Measurements from ENCODE around the gene KLHL2. TPM values are rescaled to one million over a fixed set of nuclear protein-coding genes. Genes with fewer than 3 reads are reported as not detected.
"Not testable (repeated sequence)": the region's sequence is repeated elsewhere in the genome, so short reads cannot be mapped to it uniquely, and the experiment has no call there.

Gene KLHL2
- total and polyA plus RNA-seq, 4 experiments from 2014 or later: 2.1 to 19.3 (median 13.3) TPM

GRCh38 chr4:165232623-165233433, 25.5 kb downstream of the KLHL2 start:
- H3K27me3 ChIP-seq (ENCODE audit: insufficient read depth, low read length); H3K4me3 ChIP-seq (ENCODE audit: low read length in 2 of 2); H3K27me3 Mint-ChIP-seq; H3K9me3 Mint-ChIP-seq; H3K27ac Mint-ChIP-seq; DNase-seq; CTCF ChIA-PET (ENCODE audit: partially characterized antibody); H3K27ac ChIP-seq (ENCODE audit: low read depth, low read length); intact Hi-C loops (cut with micrococcal nuclease); H3K9me3 ChIP-seq (ENCODE audit: control insufficient read depth in 1 of 2, low read length in 2 of 2); H3K36me3 ChIP-seq (ENCODE audit: insufficient read depth, low read length); H3K4me1 ChIP-seq (ENCODE audit: insufficient read depth, low read length); POLR2A ChIA-PET (ENCODE audit: partially characterized antibody); H3K4me3 Mint-ChIP-seq: not testable (repeated sequence)
- Mint-ChIP-seq H3K4me1 (peaks cover 0 to 13% (median 3%) of the 10 kb centered on the region in 4 donors), H3K36me3 (peaks cover 29 to 39% of the 10 kb centered on the region in 2 donors)

- peaks cover 28 to 39% of the 10 kb centered on the region in 2 donors for H3K36me3 Mint-ChIP-seq
- ChIA-PET CTCF (ENCODE audit: partially characterized antibody) (no interaction called here), POLR2A (ENCODE audit: partially characterized antibody) (no interaction called here)
These were observed 27.4 kb downstream of the KLHL2 start for GRCh38 chr4:165234766-165235165.

GRCh38 chr4:165236852-165237251, 29.5 kb downstream of the KLHL2 start:
- POLR2A ChIA-PET (ENCODE audit: partially characterized antibody); H3K27ac Mint-ChIP-seq; H3K4me1 ChIP-seq (ENCODE audit: insufficient read depth, low read length); H3K9me3 ChIP-seq (ENCODE audit: control insufficient read depth in 1 of 2, low read length in 2 of 2); H3K27me3 Mint-ChIP-seq; H3K4me3 ChIP-seq (ENCODE audit: low read length in 2 of 2); DNase-seq; H3K9me3 Mint-ChIP-seq; H3K27ac ChIP-seq (ENCODE audit: low read depth, low read length); CTCF ChIA-PET (ENCODE audit: partially characterized antibody); intact Hi-C loops (cut with micrococcal nuclease); H3K27me3 ChIP-seq (ENCODE audit: insufficient read depth, low read length); H3K36me3 ChIP-seq (ENCODE audit: insufficient read depth, low read length); H3K4me3 Mint-ChIP-seq: not testable (repeated sequence)
- peaks cover 21 to 39% of the 10 kb centered on the region in 2 donors for H3K36me3 Mint-ChIP-seq
- H3K4me1 Mint-ChIP-seq: peaks cover 0 to 13% (median 4%) of the 10 kb centered on the region in 4 donors

More at GRCh38 chr4:165234766-165235165, 27.4 kb downstream of the KLHL2 start:
- Histone ChIP-seq H3K4me3 (ENCODE audit: low read length in 2 of 2) (no peak overlapping the region), H3K27me3 (ENCODE audit: insufficient read depth, low read length) (no peaks in the 10 kb centered on the region), H3K9me3 (ENCODE audit: control insufficient read depth in 1 of 2, low read length in 2 of 2) (no peaks in the 10 kb centered on the region), H3K4me1 (ENCODE audit: insufficient read depth, low read length) (no peaks in the 10 kb centered on the region), H3K36me3 (ENCODE audit: insufficient read depth, low read length) (no peaks in the 10 kb centered on the region), H3K27ac (ENCODE audit: low read depth, low read length) (no peak overlapping the region)
- no peaks in the 10 kb centered on the region for H3K27me3 Mint-ChIP-seq
- no peak overlapping the region for H3K4me3 Mint-ChIP-seq
- H3K4me1 Mint-ChIP-seq: peaks cover 0 to 9% (median 3%) of the 10 kb centered on the region in 4 donors
- no peak for DNase-seq
- H3K27ac Mint-ChIP-seq: no peak overlapping the region
- H3K9me3 Mint-ChIP-seq: no peaks in the 10 kb centered on the region
- intact Hi-C loops (cut with micrococcal nuclease): no loop called here

- DNase-seq; CTCF ChIA-PET (ENCODE audit: partially characterized antibody); H3K27me3 Mint-ChIP-seq; H3K27ac ChIP-seq (ENCODE audit: low read depth, low read length); H3K4me3 Mint-ChIP-seq; H3K4me1 ChIP-seq (ENCODE audit: insufficient read depth, low read length); intact Hi-C loops (cut with micrococcal nuclease); H3K9me3 ChIP-seq (ENCODE audit: control insufficient read depth in 1 of 2, low read length in 2 of 2); H3K4me3 ChIP-seq (ENCODE audit: low read length in 2 of 2); POLR2A ChIA-PET (ENCODE audit: partially characterized antibody); H3K9me3 Mint-ChIP-seq; H3K27me3 ChIP-seq (ENCODE audit: insufficient read depth, low read length); H3K36me3 ChIP-seq (ENCODE audit: insufficient read depth, low read length): not testable (repeated sequence)
- Mint-ChIP-seq H3K4me1 (peaks cover 0 to 13% (median 4%) of the 10 kb centered on the region in 4 donors), H3K27ac (peak overlapping the region in 1 of 7 donors; percentile 35), H3K36me3 (peaks cover 24 to 36% of the 10 kb centered on the region in 2 donors)
These were observed 30.8 kb downstream of the KLHL2 start for GRCh38 chr4:165238041-165238640.

GRCh38 chr4:165240761-165241160, 33.4 kb downstream of the KLHL2 start:
- H3K36me3 ChIP-seq (ENCODE audit: insufficient read depth, low read length); DNase-seq; H3K27me3 ChIP-seq (ENCODE audit: insufficient read depth, low read length); intact Hi-C loops (cut with micrococcal nuclease); H3K9me3 ChIP-seq (ENCODE audit: control insufficient read depth in 1 of 2, low read length in 2 of 2); H3K27me3 Mint-ChIP-seq; H3K4me1 Mint-ChIP-seq; H3K4me3 ChIP-seq (ENCODE audit: low read length in 2 of 2); H3K27ac ChIP-seq (ENCODE audit: low read depth, low read length); H3K4me1 ChIP-seq (ENCODE audit: insufficient read depth, low read length); CTCF ChIA-PET (ENCODE audit: partially characterized antibody); POLR2A ChIA-PET (ENCODE audit: partially characterized antibody); H3K4me3 Mint-ChIP-seq; H3K9me3 Mint-ChIP-seq: not testable (repeated sequence)
- Mint-ChIP-seq H3K36me3 (peaks cover 38 to 40% of the 10 kb centered on the region in 2 donors), H3K27ac (peak overlapping the region in 1 of 7 donors; percentile 29)

- H3K4me3 Mint-ChIP-seq; H3K27ac ChIP-seq (ENCODE audit: low read depth, low read length); H3K9me3 ChIP-seq (ENCODE audit: control insufficient read depth in 1 of 2, low read length in 2 of 2); DNase-seq; intact Hi-C loops (cut with micrococcal nuclease); H3K4me3 ChIP-seq (ENCODE audit: low read length in 2 of 2); H3K27ac Mint-ChIP-seq; H3K27me3 ChIP-seq (ENCODE audit: insufficient read depth, low read length); H3K4me1 Mint-ChIP-seq; H3K27me3 Mint-ChIP-seq; H3K36me3 ChIP-seq (ENCODE audit: insufficient read depth, low read length); CTCF ChIA-PET (ENCODE audit: partially characterized antibody); H3K4me1 ChIP-seq (ENCODE audit: insufficient read depth, low read length); POLR2A ChIA-PET (ENCODE audit: partially characterized antibody); H3K9me3 Mint-ChIP-seq: not testable (repeated sequence)
- peaks cover 29 to 32% of the 10 kb centered on the region in 2 donors for H3K36me3 Mint-ChIP-seq
These were observed 36.8 kb downstream of the KLHL2 start for GRCh38 chr4:165244148-165244547.

- H3K4me3 ChIP-seq (ENCODE audit: low read length in 2 of 2); H3K27ac ChIP-seq (ENCODE audit: low read depth, low read length); H3K9me3 Mint-ChIP-seq; intact Hi-C loops (cut with micrococcal nuclease); POLR2A ChIA-PET (ENCODE audit: partially characterized antibody); H3K4me1 Mint-ChIP-seq; H3K27me3 ChIP-seq (ENCODE audit: insufficient read depth, low read length); H3K27me3 Mint-ChIP-seq; DNase-seq; H3K4me1 ChIP-seq (ENCODE audit: insufficient read depth, low read length); CTCF ChIA-PET (ENCODE audit: partially characterized antibody); H3K27ac Mint-ChIP-seq; H3K36me3 ChIP-seq (ENCODE audit: insufficient read depth, low read length); H3K9me3 ChIP-seq (ENCODE audit: control insufficient read depth in 1 of 2, low read length in 2 of 2); H3K4me3 Mint-ChIP-seq: not testable (repeated sequence)
- peaks cover 25 to 27% of the 10 kb centered on the region in 2 donors for H3K36me3 Mint-ChIP-seq
These were observed 37.3 kb downstream of the KLHL2 start for GRCh38 chr4:165244587-165245186.

Data from CD4-positive, alpha-beta memory T cell (primary cell).